Astrocyte (in vitro differentiated cells and primary cell): ENCODE measurements around the gene ZBTB22. TPM values are rescaled to one million over a fixed set of nuclear protein-coding genes. Genes with fewer than 3 reads are reported as not detected.

Experiments used
- DNase-seq: peaks from one replicate; pipeline ENCODE4 v3.0.0-alpha.2; 2010; ENCODE audit warnings: low read depth
- FAIRE-seq: peaks from 2 replicates; lab custom pipeline; 2011; peaks lifted over from hg19 to GRCh38; lab: Jason Lieb, UNC
- H2AFZ ChIP-seq: 2 replicates; pipeline ENCODE4 v1.6.0; 2012; ENCODE audit warnings: low read depth, low read length, inconsistent platforms
- H3K27ac ChIP-seq: 2 replicates; pipeline ENCODE4 v1.5.1; 2011; ENCODE audit warnings: low read depth, low read length, inconsistent platforms
- H3K27me3 ChIP-seq: 2 replicates; pipeline ENCODE4 v1.6.0; 2011; ENCODE audit warnings: low read length, inconsistent platforms; ENCODE audit not compliant: insufficient read depth
- H3K36me3 ChIP-seq: 2 replicates; pipeline ENCODE4 v1.5.1; 2011; ENCODE audit warnings: low read length, inconsistent platforms; ENCODE audit not compliant: insufficient read depth
- H3K4me1 ChIP-seq: 2 replicates; pipeline ENCODE4 v1.5.1; 2011; ENCODE audit warnings: low read length, inconsistent platforms; ENCODE audit not compliant: insufficient read depth
- H3K4me2 ChIP-seq: 2 replicates; pipeline ENCODE4 v1.6.0; 2012; ENCODE audit warnings: low read length, inconsistent platforms
- H3K4me3 ChIP-seq: 2 replicates; pipeline ENCODE4 v1.5.1; 2011; ENCODE audit warnings: low read depth, mild to moderate bottlenecking, low read length, inconsistent platforms; ENCODE audit not compliant: insufficient read depth
- H3K79me2 ChIP-seq: 2 replicates; pipeline ENCODE4 v1.6.0; 2012; ENCODE audit warnings: mild to moderate bottlenecking, low read length, inconsistent platforms; ENCODE audit not compliant: insufficient read depth
- H3K9ac ChIP-seq: 2 replicates; pipeline ENCODE4 v1.6.0; 2012; ENCODE audit warnings: mild to moderate bottlenecking, low read length, inconsistent platforms
- H3K9me3 ChIP-seq: 2 replicates; pipeline ENCODE4 v1.5.1; 2012; ENCODE audit warnings: low read depth, mild to moderate bottlenecking, low read length, inconsistent platforms; ENCODE audit not compliant: insufficient read depth
- H4K20me1 ChIP-seq: 2 replicates; pipeline ENCODE4 v1.6.0; 2012; ENCODE audit warnings: low read length, inconsistent platforms; ENCODE audit not compliant: insufficient read depth
- H3K27ac Mint-ChIP-seq: one replicate; pipeline ENCODE4 v1.8.0; 2021; ENCODE audit warnings: mild to moderate bottlenecking, mixed read lengths; ENCODE audit not compliant: unreplicated experiment
- H3K27me3 Mint-ChIP-seq: one replicate; pipeline ENCODE4 v1.8.0; 2021; ENCODE audit warnings: low read depth, mixed read lengths; ENCODE audit not compliant: unreplicated experiment
- H3K36me3 Mint-ChIP-seq: one replicate; pipeline ENCODE4 v1.8.0; 2021; ENCODE audit warnings: low read depth, mixed read lengths; ENCODE audit not compliant: unreplicated experiment
- H3K4me1 Mint-ChIP-seq: one replicate; pipeline ENCODE4 v1.8.0; 2021; ENCODE audit warnings: low read depth, mixed read lengths; ENCODE audit not compliant: unreplicated experiment
- H3K4me3 Mint-ChIP-seq: one replicate; pipeline ENCODE4 v1.8.0; 2021; ENCODE audit warnings: mild to moderate bottlenecking, moderate library complexity, mixed read lengths; ENCODE audit not compliant: unreplicated experiment
- H3K9me3 Mint-ChIP-seq: one replicate; pipeline ENCODE4 v1.8.0; 2021; ENCODE audit warnings: mild to moderate bottlenecking, mixed read lengths; ENCODE audit not compliant: unreplicated experiment
- CTCF ChIP-seq: IDR thresholded peaks from 2 replicates; pipeline ENCODE4 v1.5.1; 2011; ENCODE audit warnings: low read depth, mild to moderate bottlenecking, inconsistent platforms, low read length, moderate library complexity; ENCODE audit not compliant: insufficient read depth
- EZH2 ChIP-seq: IDR thresholded peaks from 2 replicates; pipeline ENCODE4 v1.6.1; 2012; ENCODE audit warnings: mild to moderate bottlenecking, low read length, inconsistent platforms; ENCODE audit not compliant: insufficient read depth
- total RNA-seq: library from RNA; stranded (reverse); gene quantifications from 2 replicates; pipeline ENCODE4 v1.2.1, GENCODE V29; 2021

ZBTB22 gene
- total RNA-seq, 1 donor from 2014 or later, result 13.1 TPM

GRCh38 chr6:33314943-33315792 is 2.4 kb downstream of the ZBTB22 start:
- peaks cover 67% of the 10 kb centered on the region for H3K79me2 ChIP-seq
- no peaks in the 10 kb centered on the region for H3K27me3 Mint-ChIP-seq
- H3K9ac ChIP-seq, result peak overlapping the region; percentile 89
- H3K4me1 ChIP-seq, result peaks cover 48% of the 10 kb centered on the region
- peaks cover 27% of the 10 kb centered on the region for H4K20me1 ChIP-seq
- peak overlapping the region; percentile 84 for H3K4me3 ChIP-seq
- H3K9me3 ChIP-seq, result no peaks in the 10 kb centered on the region
- peaks cover 21% of the 10 kb centered on the region for H3K4me1 Mint-ChIP-seq
- FAIRE-seq, result no peak
- no peaks in the 10 kb centered on the region for H3K27me3 ChIP-seq
- peak overlapping the region; percentile 98 for H3K27ac Mint-ChIP-seq
- no peaks in the 10 kb centered on the region for H3K9me3 Mint-ChIP-seq
- H2AFZ ChIP-seq, result peak overlapping the region; percentile 62
- peak overlapping the region; percentile 82 for H3K27ac ChIP-seq
- peak overlapping the region; percentile 98 for H3K4me3 Mint-ChIP-seq
- H3K36me3 ChIP-seq, result peaks cover 19% of the 10 kb centered on the region
- no peak for DNase-seq
- H3K36me3 Mint-ChIP-seq, result peaks cover 10% of the 10 kb centered on the region
- peak overlapping the region; percentile 100 for H3K4me2 ChIP-seq
- TF ChIP-seq EZH2, result no peak
- no peak for TF ChIP-seq CTCF

- Histone ChIP-seq H3K4me3 (peak overlapping the region; percentile 84), H3K27ac (peak overlapping the region; percentile 82), H3K4me1 (peaks cover 42% of the 10 kb centered on the region), H3K79me2 (peaks cover 61% of the 10 kb centered on the region), H2AFZ (peak overlapping the region; percentile 62), H3K9ac (peak overlapping the region; percentile 89), H3K36me3 (peaks cover 12% of the 10 kb centered on the region), H4K20me1 (peaks cover 21% of the 10 kb centered on the region), H3K27me3 (no peaks in the 10 kb centered on the region), H3K4me2 (peak overlapping the region; percentile 100), H3K9me3 (no peaks in the 10 kb centered on the region)
- no peaks in the 10 kb centered on the region for H3K27me3 Mint-ChIP-seq
- TF ChIP-seq EZH2 (no peak), CTCF (no peak)
- no peak for FAIRE-seq
- no peaks in the 10 kb centered on the region for H3K9me3 Mint-ChIP-seq
- H3K27ac Mint-ChIP-seq, result peak overlapping the region; percentile 98
- peak; percentile 60 for DNase-seq
- peaks cover 18% of the 10 kb centered on the region for H3K4me1 Mint-ChIP-seq
- peaks cover 6% of the 10 kb centered on the region for H3K36me3 Mint-ChIP-seq
- peak overlapping the region; percentile 98 for H3K4me3 Mint-ChIP-seq
These were observed 3.0 kb downstream of the ZBTB22 start for GRCh38 chr6:33314515-33314942.
